Fibroblast of pulmonary artery (primary cell): Measurements from ENCODE around the gene CD44.

Experiments used
- DNase-seq: peaks from one replicate; pipeline ENCODE4 v3.0.0-alpha.2; 2010; ENCODE audit warnings: low read depth
- H3K4me3 ChIP-seq: replicated peaks from 2 replicates; pipeline ENCODE4 v1.5.1; 2011; ENCODE audit warnings: low read depth, mild to moderate bottlenecking, control low read depth, low read length, moderate library complexity
- CTCF ChIP-seq: IDR thresholded peaks from 2 replicates; pipeline ENCODE4 v1.5.1; 2011; ENCODE audit warnings: mild to moderate bottlenecking, control low read depth, low read length, inconsistent platforms; ENCODE audit errors: missing control alignments

CD44 gene

GRCh38 chr11:35169112-35169511 is 30.1 kb downstream of the CD44 start:
- DNase-seq = no peak
- H3K4me3 ChIP-seq = no peak overlapping the region
- TF ChIP-seq CTCF = no peak

- H3K4me3 ChIP-seq = no peak overlapping the region
- no peak for DNase-seq
- no peak for TF ChIP-seq CTCF
Observed at GRCh38 chr11:35169754-35170153, 30.8 kb downstream of the CD44 start.

GRCh38 chr11:35170503-35170902 is 31.5 kb downstream of the CD44 start:
- TF ChIP-seq CTCF = no peak
- H3K4me3 ChIP-seq = no peak overlapping the region
- DNase-seq = no peak

- DNase-seq = no peak
- H3K4me3 ChIP-seq = no peak overlapping the region
- no peak for TF ChIP-seq CTCF
Observed at GRCh38 chr11:35171226-35171625, 32.3 kb downstream of the CD44 start.

GRCh38 chr11:35173011-35173511 is 34.1 kb downstream of the CD44 start:
- peak; percentile 85 for DNase-seq
- H3K4me3 ChIP-seq = no peak overlapping the region
- no peak for TF ChIP-seq CTCF

GRCh38 chr11:35173616-35174566 is 34.9 kb downstream of the CD44 start:
- TF ChIP-seq CTCF = no peak
- H3K4me3 ChIP-seq = no peak overlapping the region
- no peak for DNase-seq
